Esophagus muscularis mucosa (tissue), 4 donors: ENCODE measurements around the gene GRID1. TPM values are rescaled to one million over a fixed set of nuclear protein-coding genes. Genes with fewer than 3 reads are reported as not detected.

Source experiments
- DNase-seq: peaks from one replicate; pipeline ENCODE4 v3.0.0-alpha.2; 2017; ENCODE audit errors: extremely low spot score
- H3K27ac ChIP-seq, 4 donors: fragments of 200-600 bp; sonication (generic); replicated peaks in 1 of 4; 1 replicate in 3 of 4; 2 replicates in 1 of 4; pipeline ENCODE4 v1.5.1; 2016 to 2019; ENCODE audit warnings: mild to moderate bottlenecking in 1 of 4
- H3K27me3 ChIP-seq, 4 donors: fragments of 200-600 bp; sonication (generic); one replicate each; pipeline versions ENCODE4 v1.5.1 to v1.6.0; 2016 to 2019
- H3K36me3 ChIP-seq, 4 donors: fragments of 200-600 bp; sonication (generic); one replicate each; pipeline ENCODE4 v1.5.1; 2016 to 2019
- H3K4me1 ChIP-seq, 4 donors: fragments of 200-600 bp; sonication (generic); one replicate each; pipeline ENCODE4 v1.5.1; 2016 to 2019
- H3K4me3 ChIP-seq, 4 donors: fragments of 200-600 bp; sonication (generic); 1 replicate in 2 of 4; 2 replicates in 2 of 4; pipeline ENCODE4 v1.5.1; 2016 to 2019; ENCODE audit warnings: mild to moderate bottlenecking in 4 of 4, moderate library complexity in 1 of 4
- H3K9me3 ChIP-seq, 4 donors: fragments of 200-600 bp; sonication (generic); 1 replicate in 3 of 4; 2 replicates in 1 of 4; pipeline ENCODE4 v1.5.1; 2016 to 2019
- CTCF ChIP-seq, 3 experiments: fragments of 200-600 bp in 2 of 3; fragments of 450-650 bp in 1 of 3; sonication (generic) in 2 of 3; IDR thresholded peaks; one replicate each; pipeline ENCODE4 v1.5.1; 2017 to 2019; ENCODE audit warnings: antibody characterized with exemption in 3 of 3, mild to moderate bottlenecking in 2 of 3, moderate library complexity in 1 of 3
- EP300 ChIP-seq: sonication (generic); formaldehyde crosslinking; IDR thresholded peaks from one replicate; pipeline ENCODE4 v1.6.1; 2017; ENCODE audit warnings: antibody characterized with exemption
- POLR2A ChIP-seq: fragments of 450-650 bp; IDR thresholded peaks from one replicate; pipeline ENCODE4 v1.6.1; 2017; ENCODE audit warnings: antibody characterized with exemption, moderate library complexity, mild to moderate bottlenecking, low read depth
- POLR2AphosphoS5 ChIP-seq, 2 donors: sonication (generic); formaldehyde crosslinking; IDR thresholded peaks; one replicate each; pipeline ENCODE4 v1.6.1; 2017; ENCODE audit warnings: antibody characterized with exemption in 2 of 2
- WGBS: methylation state at CpG from one replicate; pipeline ENCODE4 v1.1.5; 2018; 5-methylcytosine and 5-hydroxymethylcytosine counted together
- intact Hi-C: fragments of 100-400 bp; cut with DNase I; formaldehyde crosslinking; loops from one replicate; pipeline ENCODE4 v1.15.1; 2023
- total RNA-seq, 4 donors: library from RNA; depleted of rRNA; stranded (reverse); fragments of >200 nt; gene quantifications; one replicate each; pipeline versions ENCODE4 v1.1.0 to v1.2.1, GENCODE V29; 2016

Gene GRID1
- total RNA-seq, 4 donors from 2014 or later = under 0.01 to 1.3 (median 1.1) TPM

- Histone ChIP-seq H3K4me3 (no peak overlapping the region), H3K9me3 (peaks cover 0 to 20% (median 12%) of the 10 kb centered on the region in 4 donors), H3K4me1 (no peaks in the 10 kb centered on the region), H3K27me3 (no peaks in the 10 kb centered on the region), H3K27ac (no peak overlapping the region), H3K36me3 (no peaks in the 10 kb centered on the region)
- no peak for TF ChIP-seq POLR2A
- TF ChIP-seq CTCF (IDR thresholded peaks at IDR 0.05) = no peak
- TF ChIP-seq POLR2AphosphoS5 (IDR thresholded peaks at IDR 0.05) = no peak
- TF ChIP-seq EP300 = no peak
- no peak for DNase-seq
- 93% methylated on average over 6 of the region's 6 CpGs for WGBS
- intact Hi-C loops = no loop called here
Observed at GRCh38 chr10:85851934-85852333, 514.7 kb downstream of the GRID1 start.

- intact Hi-C loops = no loop called here
Observed at GRCh38 chr10:85851325-85851724, 515.3 kb downstream of the GRID1 start.

GRCh38 chr10:85850736-85851135 is 515.9 kb downstream of the GRID1 start:
- H3K27me3 ChIP-seq = no peaks in the 10 kb centered on the region
- DNase-seq = no peak
- TF ChIP-seq POLR2A (no peak), EP300 (no peak), CTCF (IDR thresholded peaks at IDR 0.05) (no peak), POLR2AphosphoS5 (IDR thresholded peaks at IDR 0.05) (no peak)
- 98% methylated on average over 3 of the region's 3 CpGs for WGBS
- intact Hi-C loops = no loop called here
- H3K9me3 ChIP-seq = peaks cover 0 to 20% (median 12%) of the 10 kb centered on the region in 4 donors
- H3K4me1 ChIP-seq = no peaks in the 10 kb centered on the region
- H3K36me3 ChIP-seq = no peaks in the 10 kb centered on the region
- no peak overlapping the region for H3K4me3 ChIP-seq
- no peak overlapping the region for H3K27ac ChIP-seq

More at GRCh38 chr10:85851325-85851724, 515.3 kb downstream of the GRID1 start:
- H3K9me3 ChIP-seq = peaks cover 0 to 20% (median 12%) of the 10 kb centered on the region in 4 donors
- 88% methylated on average over 2 of the region's 2 CpGs for WGBS
- no peak overlapping the region for H3K27ac ChIP-seq
- TF ChIP-seq POLR2AphosphoS5 (IDR thresholded peaks at IDR 0.05) = no peak
- TF ChIP-seq POLR2A = no peak
- no peak for TF ChIP-seq CTCF (IDR thresholded peaks at IDR 0.05)
- no peak for TF ChIP-seq EP300
- no peaks in the 10 kb centered on the region for H3K27me3 ChIP-seq
- DNase-seq = no peak
- no peaks in the 10 kb centered on the region for H3K36me3 ChIP-seq
- no peaks in the 10 kb centered on the region for H3K4me1 ChIP-seq
- no peak overlapping the region for H3K4me3 ChIP-seq

- TF ChIP-seq EP300 = no peak
- TF ChIP-seq POLR2A = no peak
- no peak for TF ChIP-seq POLR2AphosphoS5 (IDR thresholded peaks at IDR 0.05)
- TF ChIP-seq CTCF (IDR thresholded peaks at IDR 0.05) = no peak
- Histone ChIP-seq H3K27ac (no peak overlapping the region), H3K36me3 (no peaks in the 10 kb centered on the region), H3K9me3 (peaks cover 0 to 20% (median 12%) of the 10 kb centered on the region in 4 donors), H3K27me3 (no peaks in the 10 kb centered on the region), H3K4me3 (no peak overlapping the region), H3K4me1 (no peaks in the 10 kb centered on the region)
- intact Hi-C loops = no loop called here
- no peak for DNase-seq
- 75% methylated on average over 3 of the region's 3 CpGs for WGBS
Observed at GRCh38 chr10:85849315-85849714, 517.3 kb downstream of the GRID1 start.

GRCh38 chr10:85848756-85849155 is 517.8 kb downstream of the GRID1 start:
- 42% methylated on average over 4 of the region's 4 CpGs for WGBS
- TF ChIP-seq POLR2AphosphoS5 (IDR thresholded peaks at IDR 0.05) (no peak), EP300 (no peak), CTCF (IDR thresholded peaks at IDR 0.05) (no peak), POLR2A (no peak)
- peaks cover 0 to 20% (median 12%) of the 10 kb centered on the region in 4 donors for H3K9me3 ChIP-seq
- no peaks in the 10 kb centered on the region for H3K4me1 ChIP-seq
- H3K36me3 ChIP-seq = no peaks in the 10 kb centered on the region
- H3K4me3 ChIP-seq = no peak overlapping the region
- intact Hi-C loops = no loop called here
- no peak for DNase-seq
- no peak overlapping the region for H3K27ac ChIP-seq
- H3K27me3 ChIP-seq = no peaks in the 10 kb centered on the region
